HG03432 (cell line): ENCODE data around the gene MRPL43.
"Not testable (repeated sequence)": the region's sequence is repeated elsewhere in the genome, so short reads cannot be mapped to it uniquely, and the experiment has no call there.

Experiments
- ATAC-seq: cut with Tn5 transposase; IDR thresholded peaks from one replicate; pipeline ENCODE4 v1.9.1; 2021; ENCODE audit warnings: mild to moderate bottlenecking, moderate library complexity; ENCODE audit not compliant: unreplicated experiment

Gene MRPL43

GRCh38 chr10:100986952-100987684 is at the start of gene MRPL43, which contains the start of gene TWNK:
MRPL43 (minus strand) TSS chr10:100987497; CDS start chr10:100987443, 54 bp downstream.
TWNK (plus strand) TSS chr10:100987543; CDS start chr10:100988211, 668 bp downstream.
- peak; percentile 82 for ATAC-seq

GRCh38 chr10:101036726-101037125 is 49.4 kb upstream of the MRPL43 start:
- no peak for ATAC-seq

DNA sequence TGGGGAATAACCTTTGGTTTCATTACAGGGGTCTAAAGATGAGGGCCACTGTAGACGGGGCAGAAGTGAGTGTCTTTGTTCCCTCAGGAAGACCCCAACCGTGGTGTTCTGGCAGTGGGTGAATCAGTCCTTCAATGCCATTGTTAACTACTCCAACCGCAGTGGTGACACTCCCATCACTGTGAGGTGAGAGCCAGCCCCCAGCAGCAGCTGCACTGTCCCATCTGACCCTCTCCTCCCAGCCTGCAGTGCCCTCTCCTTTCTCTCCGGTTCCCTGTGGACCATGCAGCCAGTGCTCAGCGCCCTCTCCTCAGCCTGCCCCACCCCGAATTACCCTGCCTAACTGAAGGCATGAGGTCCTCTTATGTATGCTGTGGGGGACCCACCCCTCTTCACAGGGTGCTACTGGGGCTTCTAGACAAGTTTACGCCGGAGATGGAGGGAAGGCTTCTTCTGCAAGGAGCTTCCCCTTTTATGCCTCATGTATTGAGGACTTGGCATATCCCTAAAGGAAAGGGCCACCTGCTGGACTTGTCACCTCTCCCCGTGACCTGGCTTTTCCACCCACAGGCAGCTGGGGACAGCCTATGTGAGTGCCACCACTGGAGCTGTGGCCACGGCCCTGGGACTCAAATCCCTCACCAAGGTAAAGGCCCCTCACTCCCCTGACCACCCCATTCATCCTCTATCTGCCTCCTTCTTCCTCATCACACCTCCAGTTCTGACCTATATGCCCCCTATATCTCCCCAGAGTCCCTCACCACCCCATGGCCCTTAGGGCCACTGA is 48.8 kb upstream of the MRPL43 start:
- no peak for ATAC-seq

DNA sequence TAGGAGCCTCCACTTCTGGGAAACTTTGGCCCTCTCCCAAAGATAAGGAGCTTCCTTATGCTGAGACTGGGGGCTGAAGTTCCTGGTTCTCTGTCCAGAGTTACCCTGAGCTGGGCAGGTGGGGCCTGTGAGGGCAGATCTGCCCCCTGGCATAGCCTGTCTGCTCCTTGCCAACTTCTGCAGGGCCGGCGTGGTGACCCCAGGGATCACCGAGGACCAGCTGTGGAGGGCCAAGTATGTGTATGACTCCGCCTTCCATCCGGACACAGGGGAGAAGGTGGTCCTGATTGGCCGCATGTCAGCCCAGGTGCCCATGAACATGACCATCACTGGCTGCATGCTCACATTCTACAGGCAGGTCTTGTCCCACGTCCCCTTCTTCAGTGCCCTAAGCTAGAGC is 48.0 kb upstream of the MRPL43 start:
- ATAC-seq: no peak

DNA sequence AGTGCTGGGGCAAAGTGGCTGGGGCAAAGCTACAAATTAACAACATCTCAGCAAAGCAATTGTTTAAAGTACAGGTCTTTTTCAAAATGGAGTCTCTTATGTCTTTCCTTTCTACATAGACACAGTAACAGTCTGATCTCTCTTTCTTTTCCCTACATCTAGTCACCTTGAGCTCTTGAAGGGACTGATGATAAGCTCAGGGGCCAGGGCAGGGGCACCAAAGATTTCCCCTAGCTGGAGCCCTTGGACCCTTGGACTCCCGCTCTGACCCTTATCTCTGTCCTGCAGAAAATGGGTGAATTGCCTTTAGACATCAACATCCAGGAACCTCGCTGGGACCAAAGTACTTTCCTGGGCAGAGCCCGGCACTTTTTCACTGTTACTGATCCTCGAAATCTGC is 47.1 kb upstream of the MRPL43 start:
- ATAC-seq: not testable (repeated sequence)

DNA sequence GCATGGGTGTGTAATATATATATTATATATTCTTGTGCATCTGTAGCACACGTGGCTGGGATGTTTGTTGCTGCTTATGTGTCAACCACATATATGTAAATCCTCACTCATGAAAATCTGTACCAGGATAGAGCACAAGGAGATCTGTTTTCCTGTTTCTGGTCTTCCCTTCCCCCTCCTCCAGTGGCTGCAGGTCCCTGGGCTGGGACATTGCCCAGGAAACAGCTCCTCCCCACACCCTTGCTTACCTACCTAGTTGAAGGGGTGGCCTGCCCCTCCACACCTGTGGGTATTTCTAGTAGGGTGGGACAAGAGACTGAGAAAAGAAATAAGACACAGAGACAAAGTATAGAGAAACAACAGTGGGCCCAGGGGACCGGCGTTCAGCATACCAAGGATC is 46.0 kb upstream of the MRPL43 start:
- no peak for ATAC-seq

DNA sequence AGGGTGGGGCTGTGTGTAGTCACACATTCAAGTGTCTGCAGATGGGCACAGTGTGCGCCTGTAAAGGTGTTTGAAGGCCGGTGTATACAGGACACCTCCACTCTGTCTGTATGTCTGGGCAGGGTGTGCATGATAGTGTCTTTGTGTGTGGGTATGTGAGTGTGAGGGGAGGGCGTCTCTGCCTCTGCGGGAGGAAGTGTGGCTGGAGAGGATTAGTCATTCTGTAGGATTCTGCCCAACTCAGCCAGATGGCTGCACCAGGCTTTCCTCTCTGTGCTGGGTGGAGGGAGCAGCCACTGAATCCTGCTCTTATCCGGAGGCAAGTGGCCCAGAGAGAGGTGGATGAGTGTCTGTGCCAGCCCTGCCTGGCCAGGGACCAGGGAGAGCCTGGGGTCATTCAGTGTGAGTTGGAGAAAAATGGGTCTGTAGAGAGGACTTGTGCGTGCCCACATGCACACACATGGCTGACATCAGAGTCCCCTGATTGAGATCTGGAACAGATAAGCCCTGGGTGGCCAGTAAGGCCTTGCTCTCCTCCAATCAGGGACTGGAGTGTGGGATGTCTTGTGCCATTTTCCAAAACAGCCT is 45.4 kb upstream of the MRPL43 start:
- ATAC-seq: peak; percentile 24

DNA sequence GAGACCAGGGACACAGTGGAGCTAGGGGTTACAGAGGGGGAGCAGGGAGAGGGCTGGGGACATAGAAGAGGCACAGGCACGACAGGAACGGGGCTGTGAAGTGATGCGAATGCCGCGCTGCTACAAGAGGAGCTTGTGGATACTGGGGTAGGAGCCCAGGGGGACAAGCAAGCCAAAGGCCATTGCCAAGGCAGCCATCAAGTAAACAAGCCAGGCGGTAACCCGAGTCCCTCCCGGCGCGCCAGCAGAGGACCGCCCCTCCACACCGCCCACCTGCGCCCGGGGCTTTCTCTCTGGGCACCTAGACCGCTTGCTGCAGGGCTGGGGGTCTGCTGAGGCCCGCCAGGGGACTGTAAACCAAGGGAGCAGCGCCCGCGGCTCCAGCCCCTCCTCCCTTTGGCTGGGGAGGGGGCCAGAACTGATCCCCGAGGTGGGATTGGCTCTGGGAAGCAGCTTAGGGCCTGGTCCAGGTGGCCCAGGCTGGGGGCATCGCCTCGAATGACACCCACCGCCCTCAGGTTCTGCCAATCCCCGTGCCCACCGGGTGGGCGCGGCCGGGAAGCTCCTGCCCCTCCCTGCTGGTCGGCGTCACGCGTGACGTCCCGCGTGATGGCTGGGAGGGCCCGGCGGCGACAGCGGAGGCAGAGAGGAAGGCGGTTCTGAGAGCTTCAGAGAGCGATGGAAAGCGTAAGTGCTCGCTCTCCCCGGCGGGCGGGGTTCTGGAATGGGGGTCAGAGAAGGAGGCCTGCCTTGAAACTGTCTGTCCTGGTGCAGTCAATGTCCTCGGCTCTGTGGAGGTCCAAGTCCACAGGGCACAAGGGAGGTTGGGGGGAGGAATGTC is 44.7 kb upstream of the MRPL43 start:
- ATAC-seq: peak; percentile 44

GRCh38 chr10:101031128-101031795 is 44.0 kb upstream of the MRPL43 start, which contains the start of the genes PDZD7 and SFXN3:
PDZD7 (minus strand) TSS chr10:101031129; CDS start chr10:101030219, 910 bp downstream.
SFXN3 (plus strand) TSS chr10:101031234; CDS start chr10:101034695, 3,461 bp downstream.
- peak; percentile 90 for ATAC-seq

- no peak for ATAC-seq
These were observed 43.3 kb upstream of the MRPL43 start for GRCh38 chr10:101030496-101031127.

GRCh38 chr10:101029520-101030295 is 42.4 kb upstream of the MRPL43 start:
- ATAC-seq: no peak

- no peak for ATAC-seq
These were observed 41.4 kb upstream of the MRPL43 start for GRCh38 chr10:101028446-101029337.

GRCh38 chr10:101027106-101027720 is 39.9 kb upstream of the MRPL43 start:
- no peak for ATAC-seq

GRCh38 chr10:101022967-101023705 is 35.8 kb upstream of the MRPL43 start:
- no peak for ATAC-seq

- no peak for ATAC-seq
These were observed 34.5 kb upstream of the MRPL43 start for GRCh38 chr10:101021692-101022251.

- ATAC-seq: no peak
These were observed 33.9 kb upstream of the MRPL43 start for GRCh38 chr10:101021239-101021638.
